Gastrocnemius medialis (tissue), 4 donors: ENCODE measurements around the gene PPM1L.

Source experiments
- CTCF ChIP-seq, 5 experiments: fragments of 450-650 bp in 3 of 5; fragments of 200-600 bp in 2 of 5; sonication (generic) in 2 of 5; IDR thresholded peaks in 4 of 5; conservative IDR thresholded peaks in 1 of 5; 1 replicate in 4 of 5; 2 replicates in 1 of 5; pipeline ENCODE4 v1.5.1; 2016 to 2019; ENCODE audit warnings: antibody characterized with exemption in 5 of 5, mild to moderate bottlenecking in 3 of 5, moderate library complexity in 3 of 5
- POLR2A ChIP-seq, 2 donors: fragments of 450-650 bp; IDR thresholded peaks; one replicate each; pipeline ENCODE4 v1.6.1; 2017; ENCODE audit warnings: antibody characterized with exemption in 2 of 2, mild to moderate bottlenecking in 2 of 2, moderate library complexity in 2 of 2

GRCh38 chr3:161108840-161109239 is 352.8 kb downstream of the PPM1L start:
- TF ChIP-seq CTCF (IDR thresholded peaks at IDR 0.05 in 4 of 5, conservative IDR thresholded peaks at IDR 0.05 in 1 of 5) (no peak), POLR2A (IDR thresholded peaks at IDR 0.05) (no peak)
